Colonic mucosa (tissue), 4 donors: Measurements from ENCODE around the gene STARD13. TPM values are rescaled to one million over a fixed set of nuclear protein-coding genes. Genes with fewer than 3 reads are reported as not detected.

ENCODE experiments used
- DNase-seq: peaks from one replicate; pipeline ENCODE4 v3.0.0-alpha.2; 2020
- H3K27ac ChIP-seq: fragments of 200-600 bp; one replicate; pipeline ENCODE4 v1.8.0; 2021
- H3K27me3 ChIP-seq: fragments of 200-600 bp; one replicate; pipeline ENCODE4 v1.8.0; 2021
- H3K36me3 ChIP-seq: fragments of 200-600 bp; one replicate; pipeline ENCODE4 v1.8.0; 2021
- H3K4me1 ChIP-seq: fragments of 200-600 bp; one replicate; pipeline ENCODE4 v1.8.0; 2021; ENCODE audit warnings: mild to moderate bottlenecking
- H3K4me3 ChIP-seq: fragments of 200-600 bp; one replicate; pipeline ENCODE4 v1.8.0; 2021
- H3K9ac ChIP-seq, 2 donors: one replicate each; pipeline ENCODE4 v1.7.0; 2013; ENCODE audit warnings: control low read depth in 2 of 2, low read depth in 2 of 2, low read length in 2 of 2
- H3K9me3 ChIP-seq: fragments of 200-600 bp; one replicate; pipeline ENCODE4 v1.8.0; 2021
- intact Hi-C: fragments of 100-400 bp; cut with DNase I; formaldehyde crosslinking; loops from one replicate; pipeline ENCODE4 v1.14.1; 2022
- total RNA-seq, 2 donors: library from RNA; stranded (reverse); fragmentation: NEBNext Ultra II Directional in 1 of 2; extraction: Animal tissue kit (Norgen Biotek cat#: 25700) in 1 of 2; gene quantifications; one replicate each; pipeline ENCODE4 v1.2.1, GENCODE V29; 2021
- TF ChIP-seq, protein P1 (sequence below): fragments of 200-600 bp; IDR thresholded peaks from one replicate; pipeline ENCODE4 v1.8.0; 2022; ENCODE audit warnings: antibody characterized with exemption, mild to moderate bottlenecking
- donor health status: healthy.
- donor health status: DM: no; HTN: no; CAD: no.
- donor health status: DM: no; HTN: no; CAD: no.

Gene STARD13
- total RNA-seq, 2 donors from 2014 or later: 21.3 to 30.2 TPM

DNA sequence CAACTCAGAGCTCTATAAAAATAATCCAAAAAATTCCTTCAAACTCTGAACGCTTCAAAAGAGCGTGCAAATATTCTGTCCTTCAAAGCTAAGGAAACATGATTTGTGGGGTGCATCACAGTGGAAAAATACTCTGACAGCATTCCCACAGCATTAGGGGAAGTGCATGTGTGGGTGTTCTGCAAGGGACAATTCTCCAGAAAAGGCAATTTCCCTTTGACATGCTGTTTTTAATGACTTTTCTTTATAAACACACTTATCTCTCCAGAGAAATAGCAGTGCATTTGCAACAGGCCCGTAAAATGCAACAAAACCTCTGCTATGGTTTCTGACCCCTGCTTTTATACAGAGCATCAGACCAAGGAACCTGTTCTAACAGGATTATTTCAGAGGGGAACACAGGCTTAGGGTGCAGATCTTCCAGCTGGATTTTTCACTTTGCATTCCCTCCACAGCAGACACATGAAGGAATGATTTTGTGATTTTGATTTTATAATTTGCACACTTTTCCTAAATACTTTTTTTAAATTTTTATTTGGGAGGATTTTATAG is 226.7 kb downstream of the STARD13 start:
- no peak overlapping the region for H3K27ac ChIP-seq
- no peaks in the 10 kb centered on the region for H3K36me3 ChIP-seq
- intact Hi-C loops: no loop called here
- H3K9ac ChIP-seq: no peak overlapping the region
- TF ChIP-seq, protein P1, sequence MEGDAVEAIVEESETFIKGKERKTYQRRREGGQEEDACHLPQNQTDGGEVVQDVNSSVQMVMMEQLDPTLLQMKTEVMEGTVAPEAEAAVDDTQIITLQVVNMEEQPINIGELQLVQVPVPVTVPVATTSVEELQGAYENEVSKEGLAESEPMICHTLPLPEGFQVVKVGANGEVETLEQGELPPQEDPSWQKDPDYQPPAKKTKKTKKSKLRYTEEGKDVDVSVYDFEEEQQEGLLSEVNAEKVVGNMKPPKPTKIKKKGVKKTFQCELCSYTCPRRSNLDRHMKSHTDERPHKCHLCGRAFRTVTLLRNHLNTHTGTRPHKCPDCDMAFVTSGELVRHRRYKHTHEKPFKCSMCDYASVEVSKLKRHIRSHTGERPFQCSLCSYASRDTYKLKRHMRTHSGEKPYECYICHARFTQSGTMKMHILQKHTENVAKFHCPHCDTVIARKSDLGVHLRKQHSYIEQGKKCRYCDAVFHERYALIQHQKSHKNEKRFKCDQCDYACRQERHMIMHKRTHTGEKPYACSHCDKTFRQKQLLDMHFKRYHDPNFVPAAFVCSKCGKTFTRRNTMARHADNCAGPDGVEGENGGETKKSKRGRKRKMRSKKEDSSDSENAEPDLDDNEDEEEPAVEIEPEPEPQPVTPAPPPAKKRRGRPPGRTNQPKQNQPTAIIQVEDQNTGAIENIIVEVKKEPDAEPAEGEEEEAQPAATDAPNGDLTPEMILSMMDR: no peak
- DNase-seq: no peak
- H3K9me3 ChIP-seq: no peaks in the 10 kb centered on the region
- no peaks in the 10 kb centered on the region for H3K27me3 ChIP-seq
- H3K4me3 ChIP-seq: no peak overlapping the region
- H3K4me1 ChIP-seq: no peaks in the 10 kb centered on the region

DNA sequence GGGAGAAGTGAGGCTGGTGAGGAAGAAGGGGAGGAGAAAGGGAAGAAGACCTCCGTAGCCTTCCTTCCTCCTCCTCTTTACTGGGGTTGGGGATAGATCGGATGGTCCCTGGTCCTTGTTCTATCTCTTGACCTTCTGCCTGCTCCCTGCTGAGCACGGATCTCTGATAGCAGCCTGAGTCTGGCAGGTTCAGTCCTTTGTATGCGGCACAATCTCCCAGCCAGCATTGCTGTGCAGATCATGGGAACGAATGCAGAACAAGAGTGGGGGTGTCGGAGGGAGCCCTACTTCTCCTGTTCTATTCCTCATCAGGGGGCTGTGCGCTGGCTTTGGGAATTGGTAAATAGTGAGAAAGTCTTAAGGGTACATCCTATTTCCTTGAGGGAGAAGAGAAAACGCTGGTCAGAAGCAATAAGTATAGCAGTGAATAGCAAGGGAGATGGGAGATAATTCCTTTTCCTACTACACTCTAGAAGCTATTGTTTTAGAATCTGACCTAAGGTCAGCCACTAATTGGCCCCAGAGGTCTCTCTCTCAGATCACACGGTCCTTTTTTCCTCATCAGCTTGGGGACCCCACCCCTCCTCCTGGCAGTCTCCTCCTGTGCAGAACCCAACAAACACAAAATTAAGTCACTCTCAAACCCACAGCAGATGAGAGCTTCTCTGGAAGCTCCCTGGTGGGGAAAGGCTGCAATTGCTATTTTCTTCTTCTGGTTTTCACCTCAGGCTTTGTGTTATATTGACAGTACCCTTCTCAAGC is 228.4 kb downstream of the STARD13 start:
- no peak overlapping the region for H3K27ac ChIP-seq
- no peaks in the 10 kb centered on the region for H3K27me3 ChIP-seq
- intact Hi-C loops: no loop called here
- TF ChIP-seq, protein P1: peak; percentile 15
- DNase-seq: no peak
- no peak overlapping the region for H3K9ac ChIP-seq
- no peaks in the 10 kb centered on the region for H3K9me3 ChIP-seq
- no peaks in the 10 kb centered on the region for H3K4me1 ChIP-seq
- no peaks in the 10 kb centered on the region for H3K36me3 ChIP-seq
- no peak overlapping the region for H3K4me3 ChIP-seq

DNA sequence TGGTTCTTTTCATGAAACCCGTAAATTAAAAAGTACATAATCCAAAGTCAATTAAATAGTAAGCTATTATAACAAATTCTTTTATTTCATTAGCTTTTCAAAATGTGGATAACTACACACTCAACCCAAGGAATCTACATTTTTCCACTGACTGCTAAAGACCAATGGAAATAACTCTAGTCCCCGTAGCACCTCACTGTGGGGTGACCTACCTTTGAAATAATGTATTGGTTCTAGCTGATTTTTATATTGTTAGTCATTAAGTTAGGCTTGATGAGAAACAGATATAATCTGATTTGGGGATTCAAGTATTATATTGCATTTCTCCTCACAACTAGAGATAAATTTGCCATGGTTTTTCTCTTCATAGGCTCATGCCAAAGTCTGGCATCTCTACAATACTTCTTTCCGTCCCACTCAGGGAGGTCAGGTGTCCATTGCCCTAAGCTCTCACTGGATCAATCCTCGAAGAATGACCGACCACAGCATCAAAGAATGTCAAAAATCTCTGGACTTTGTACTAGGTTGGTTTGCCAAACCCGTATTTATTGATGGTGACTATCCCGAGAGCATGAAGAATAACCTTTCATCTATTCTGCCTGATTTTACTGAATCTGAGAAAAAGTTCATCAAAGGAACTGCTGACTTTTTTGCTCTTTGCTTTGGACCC is 232.0 kb downstream of the STARD13 start:
- DNase-seq: no peak
- intact Hi-C loops: no loop called here
- H3K36me3 ChIP-seq: no peaks in the 10 kb centered on the region
- H3K9ac ChIP-seq: no peak overlapping the region
- TF ChIP-seq, protein P1: no peak
- H3K4me1 ChIP-seq: no peaks in the 10 kb centered on the region
- no peaks in the 10 kb centered on the region for H3K9me3 ChIP-seq
- no peak overlapping the region for H3K27ac ChIP-seq
- H3K4me3 ChIP-seq: no peak overlapping the region
- H3K27me3 ChIP-seq: no peaks in the 10 kb centered on the region
